Fibroblast of the aortic adventitia (primary cell): Measurements from ENCODE around the gene DHRS11. TPM values are rescaled to one million over a fixed set of nuclear protein-coding genes. Genes with fewer than 3 reads are reported as not detected.

ENCODE experiments used
- DNase-seq: peaks from one replicate; pipeline ENCODE4 v3.0.0-alpha.2; 2010; ENCODE audit warnings: low read depth
- H3K4me3 ChIP-seq: 2 replicates; pipeline ENCODE4 v1.5.1; 2011; ENCODE audit warnings: low read depth, mild to moderate bottlenecking, control low read depth, low read length, moderate library complexity
- CTCF ChIP-seq: IDR thresholded peaks from 2 replicates; pipeline ENCODE4 v1.5.1; 2011; ENCODE audit warnings: mild to moderate bottlenecking, low read length, control low read depth, inconsistent platforms; ENCODE audit not compliant: insufficient read depth
- total RNA-seq: library from RNA; depleted of rRNA; stranded (reverse); fragments of >200 nt; gene quantifications from 2 replicates; pipeline ENCODE4 v1.2.3, GENCODE V29; 2012; ENCODE audit warnings: low replicate concordance

DHRS11 gene
- total RNA-seq, 1 donor, result 4.1 TPM

GRCh38 chr17:36614081-36614480 lies 22.4 kb downstream of the DHRS11 start:
- no peak overlapping the region for H3K4me3 ChIP-seq
- TF ChIP-seq CTCF, result no peak
- no peak for DNase-seq

GRCh38 chr17:36614933-36615332 lies 23.3 kb downstream of the DHRS11 start:
- H3K4me3 ChIP-seq, result no peak overlapping the region
- DNase-seq, result no peak
- no peak for TF ChIP-seq CTCF

GRCh38 chr17:36616061-36617029 lies 24.7 kb downstream of the DHRS11 start:
- TF ChIP-seq CTCF, result no peak
- no peak overlapping the region for H3K4me3 ChIP-seq
- DNase-seq, result no peak

DNA sequence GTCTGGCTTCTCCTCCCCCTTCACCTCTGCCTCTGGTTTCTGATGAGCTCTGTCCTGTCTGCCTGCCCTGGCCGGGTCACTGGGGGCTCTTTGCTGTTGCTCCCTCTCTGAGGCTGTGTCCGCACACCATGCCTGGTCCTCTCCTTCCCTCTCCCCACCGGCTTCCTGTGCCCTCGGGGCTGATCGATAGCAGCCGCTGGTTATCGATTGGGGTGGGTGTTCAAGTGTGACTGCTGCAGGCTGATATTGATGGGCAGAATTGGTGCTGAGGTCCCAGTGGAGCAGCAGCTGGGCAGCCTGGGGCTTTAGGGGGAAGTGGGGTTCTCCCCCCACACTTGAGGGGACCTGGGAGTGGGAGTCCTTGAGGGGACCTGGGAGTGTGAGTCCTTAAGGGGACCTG lies 26.1 kb downstream of the DHRS11 start:
- no peak for DNase-seq
- H3K4me3 ChIP-seq, result no peak overlapping the region
- no peak for TF ChIP-seq CTCF

DNA sequence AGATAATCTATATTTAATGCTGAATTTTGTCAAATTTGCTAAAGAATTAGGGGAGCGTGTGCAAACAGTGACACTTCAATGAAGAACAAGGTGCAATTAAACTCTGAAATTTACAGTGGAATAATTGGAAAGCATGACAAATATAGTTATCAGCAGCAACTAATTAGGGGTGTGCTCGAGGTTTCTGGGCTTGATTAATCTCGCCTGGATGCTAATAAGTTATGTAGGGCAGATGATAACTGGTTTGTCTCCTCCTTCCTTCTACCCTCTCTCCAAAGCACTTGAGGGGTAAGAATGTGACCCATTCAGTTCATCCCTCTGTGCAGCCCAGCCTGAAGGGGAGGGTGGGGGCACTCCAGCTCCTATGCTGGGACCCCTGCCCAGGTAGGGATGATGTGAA lies 31.6 kb downstream of the DHRS11 start:
- TF ChIP-seq CTCF, result no peak
- no peak overlapping the region for H3K4me3 ChIP-seq
- no peak for DNase-seq

- DNase-seq, result no peak
- TF ChIP-seq CTCF, result no peak
These were observed 33.5 kb downstream of the DHRS11 start for GRCh38 chr17:36625188-36625587.

More at GRCh38 chr17:36625188-36625587, 33.5 kb downstream of the DHRS11 start:
- no peak overlapping the region for H3K4me3 ChIP-seq
